HCT116 (cell line): ENCODE results near the gene UBE2V1. TPM values are rescaled to one million over a fixed set of nuclear protein-coding genes. Genes with fewer than 3 reads are reported as not detected.

Source experiments
- ATAC-seq: fragments of 200-7000 bp; cut with Tn5 transposase; 2 replicates; pipeline ENCODE4 v1.9.1; 2020; ENCODE audit warnings: mild to moderate bottlenecking, moderate library complexity
- BruUV-seq: library from RNA; stranded (reverse); fragments of 400-500 nt; replicated peaks from 2 replicates; lab custom pipeline; 2021; lab: Mats Ljungman, UMichigan
- CTCF ChIA-PET: fragments of 300-600 bp; sonication (Branson Sonifier 250); formaldehyde crosslinking; loops from one replicate; lab custom pipeline; 2021; ENCODE audit warnings: antibody characterized with exemption; lab: Charles Lee
- POLR2A ChIA-PET: fragments of 300-600, 350-600 bp; sonication (Branson Sonifier 250); formaldehyde crosslinking; loops from one replicate; lab custom pipeline; 2021; ENCODE audit warnings: antibody characterized with exemption; lab: Charles Lee
- RAD21 ChIA-PET, 2 experiments: fragments of 300-600 bp; sonication (Branson Sonifier 250); formaldehyde crosslinking; loops; one replicate each; lab custom pipeline; 2023; ENCODE audit warnings: low total read pairs in 2 of 2; ENCODE audit not compliant: uncharacterized antibody in 2 of 2, unreplicated experiment in 2 of 2, low non-redundant PET in 1 of 2; lab: Charles Lee
- DNase-seq: peaks from one replicate; pipeline ENCODE4 v3.0.0-alpha.2; 2010; ENCODE audit warnings: low read depth, low spot score
- H2AFZ ChIP-seq: fragments of 200-600 bp; shearing (Covaris generic), sonication (generic); 2 replicates; pipeline ENCODE4 v1.6.1; 2017; ENCODE audit warnings: low read depth, mixed run types, mixed read lengths, antibody characterized with exemption, low read length; ENCODE audit not compliant: poor library complexity, severe bottlenecking
- H3K27ac ChIP-seq: 2 replicates; pipeline ENCODE4 v1.5.1; 2012; ENCODE audit warnings: low read depth, low read length
- H3K27me3 ChIP-seq: fragments of 200-600 bp; sonication (generic); 2 replicates; pipeline ENCODE4 v1.6.1; 2016; ENCODE audit warnings: mixed run types, low read length, mixed read lengths; ENCODE audit not compliant: insufficient read depth
- H3K36me3 ChIP-seq, 2 experiments: fragments of 200-500 bp in 1 of 2; fragments of 200-600 bp in 1 of 2; sonication (Bioruptor generic) in 1 of 2; sonication (generic) in 1 of 2; 2 replicates each; pipeline versions ENCODE4 v1.5.1 to v1.6.1; 2014 to 2016; ENCODE audit warnings: low read length in 2 of 2, inconsistent platforms in 1 of 2, mixed read lengths in 1 of 2, mixed run types in 1 of 2; ENCODE audit not compliant: insufficient read depth in 2 of 2, control insufficient read depth in 1 of 2
- H3K4me1 ChIP-seq, 2 experiments: fragments of 200-600 bp in 1 of 2; sonication (generic) in 1 of 2; 2 replicates each; pipeline versions ENCODE4 v1.5.1 to v1.6.1; 2012 to 2017; ENCODE audit warnings: low read length in 2 of 2, inconsistent platforms in 1 of 2, mild to moderate bottlenecking in 1 of 2, mixed read lengths in 1 of 2, mixed run types in 1 of 2, moderate library complexity in 1 of 2; ENCODE audit not compliant: insufficient read depth in 2 of 2, control insufficient read depth in 1 of 2
- H3K4me2 ChIP-seq: fragments of 200-600 bp; sonication (generic); 2 replicates; pipeline ENCODE4 v1.6.1; 2017; ENCODE audit warnings: mixed run types, low read length, mixed read lengths
- H3K4me3 ChIP-seq, 2 experiments: fragments of 200-600 bp in 1 of 2; sonication (generic) in 1 of 2; replicated peaks in 1 of 2; 2 replicates each; pipeline ENCODE4 v1.5.1; 2011 to 2016; ENCODE audit warnings: low read length in 2 of 2, control low read depth in 1 of 2, low read depth in 1 of 2, mild to moderate bottlenecking in 1 of 2, mixed read lengths in 1 of 2, mixed run types in 1 of 2
- H3K79me2 ChIP-seq: fragments of 200-600 bp; sonication (generic); 2 replicates; pipeline ENCODE4 v1.6.1; 2017; ENCODE audit warnings: mild to moderate bottlenecking, mixed run types, low read length, moderate library complexity, mixed read lengths; ENCODE audit not compliant: insufficient read depth
- H3K9ac ChIP-seq: fragments of 200-600 bp; sonication (generic); 2 replicates; pipeline ENCODE4 v1.6.1; 2016; ENCODE audit warnings: low read length, mixed read lengths
- H3K9me2 ChIP-seq: fragments of 200-600 bp; sonication (generic), shearing (Covaris generic); 2 replicates; pipeline ENCODE4 v1.6.1; 2017; ENCODE audit warnings: mixed run types, mild to moderate bottlenecking, moderate library complexity; ENCODE audit not compliant: insufficient read depth
- H3K9me3 ChIP-seq, 2 experiments: fragments of 200-500 bp in 1 of 2; fragments of 200-600 bp in 1 of 2; sonication (Bioruptor generic) in 1 of 2; sonication (generic) in 1 of 2; 2 replicates each; pipeline ENCODE4 v1.6.1; 2014 to 2017; ENCODE audit warnings: low read length in 2 of 2, mixed read lengths in 2 of 2, inconsistent platforms in 1 of 2, low read depth in 1 of 2, mild to moderate bottlenecking in 1 of 2, mixed run types in 1 of 2, moderate library complexity in 1 of 2; ENCODE audit not compliant: control insufficient read depth in 1 of 2, insufficient read depth in 1 of 2
- H4K20me1 ChIP-seq: fragments of 200-600 bp; sonication (generic), shearing (Covaris generic); 2 replicates; pipeline ENCODE4 v1.6.1; 2017; ENCODE audit warnings: mixed run types, mild to moderate bottlenecking, moderate library complexity; ENCODE audit not compliant: insufficient read depth
- CBX3 ChIP-seq: IDR thresholded peaks from 2 replicates; pipeline ENCODE4 v1.6.1; 2012; ENCODE audit warnings: low read depth
- EGR1 ChIP-seq: IDR thresholded peaks from 2 replicates; pipeline ENCODE4 v1.6.1; 2012; ENCODE audit warnings: low read depth
- MAX ChIP-seq: IDR thresholded peaks from 2 replicates; pipeline ENCODE4 v1.6.1; 2012
- intact Hi-C: fragments of 100-400 bp; cut with micrococcal nuclease; formaldehyde crosslinking; loops from 2 replicates; pipeline ENCODE4 v1.10.0; 2022
- total RNA-seq: library from RNA; stranded (reverse); gene quantifications from one replicate; pipeline ENCODE4 v1.2.1, GENCODE V29; 2021; ENCODE audit not compliant: unreplicated experiment
- TF ChIP-seq, protein P1 (sequence below), 3 experiments: fragments of 200-600 bp in 1 of 3; sonication (generic) in 1 of 3; IDR thresholded peaks in 2 of 3; conservative IDR thresholded peaks in 1 of 3; 2 replicates each; pipeline ENCODE4 v1.5.1; 2012 to 2017; ENCODE audit warnings: low read depth in 2 of 3, low read length in 2 of 3, antibody characterized with exemption in 1 of 3, borderline replicate concordance in 1 of 3, control low read depth in 1 of 3, mild to moderate bottlenecking in 1 of 3, mixed read lengths in 1 of 3, mixed run types in 1 of 3, moderate library complexity in 1 of 3; ENCODE audit not compliant: insufficient read depth in 1 of 3

UBE2V1 gene
- total RNA-seq, 1 experiment from 2014 or later: 114 TPM

DNA sequence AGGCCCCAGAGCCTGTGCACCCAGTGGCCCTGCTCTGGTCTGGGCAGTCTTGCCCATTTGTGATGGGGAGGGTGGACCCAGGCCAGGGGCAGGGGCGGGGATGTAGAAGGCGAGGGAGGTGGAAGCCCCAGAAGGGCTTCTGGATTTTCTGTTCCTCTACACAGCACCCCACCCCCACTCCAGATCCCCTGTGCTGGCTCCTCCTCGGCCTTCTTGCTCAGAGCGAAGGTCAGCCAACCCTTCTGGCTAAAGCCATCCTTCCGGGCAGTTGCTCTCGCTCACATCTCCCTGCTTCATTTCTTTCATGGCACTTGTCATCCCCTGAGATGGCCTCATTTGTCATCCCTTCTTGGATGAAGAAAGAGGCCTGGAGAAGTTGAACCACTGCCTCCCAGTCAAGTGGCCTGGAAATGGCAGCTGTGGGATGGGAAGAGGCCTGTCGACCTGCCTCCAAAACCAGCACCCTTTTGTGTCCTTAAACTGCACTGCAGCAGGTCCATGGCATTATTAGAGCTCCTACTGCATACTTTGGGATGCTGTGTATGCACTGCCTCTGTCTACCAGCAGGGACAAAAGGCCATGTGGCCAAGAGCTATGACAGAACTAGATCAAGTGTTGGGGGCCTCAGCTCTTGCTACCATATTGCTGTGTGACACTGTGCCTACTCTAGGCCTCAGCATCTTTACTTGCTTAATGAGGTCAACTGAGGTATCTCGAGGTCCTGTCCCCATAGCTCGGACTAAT, 20.7 kb upstream of the UBE2V1 start:
- Histone ChIP-seq H3K9ac (no peak overlapping the region), H3K9me2 (no peaks in the 10 kb centered on the region), H3K9me3 (no peaks in the 10 kb centered on the region), H3K27ac (no peak overlapping the region), H3K79me2 (peaks cover 83% of the 10 kb centered on the region), H3K36me3 (peaks cover 24 to 29% of the 10 kb centered on the region in 2 experiments; a peak in 3 of 4 replicates), H3K4me2 (no peak overlapping the region), H2AFZ (no peak overlapping the region), H3K4me3 (no peak overlapping the region), H3K27me3 (no peaks in the 10 kb centered on the region), H3K4me1 (peaks cover 18 to 22% of the 10 kb centered on the region in 2 experiments), H4K20me1 (no peaks in the 10 kb centered on the region)
- intact Hi-C loops: no loop called here
- DNase-seq (no peak), ATAC-seq (peak; percentile 35; the same call in 1 of the 2 replicates)
- POLR2A ChIA-PET: no interaction called here
- RAD21 ChIA-PET: no interaction called here
- no peak for TF ChIP-seq MAX
- TF ChIP-seq, protein P1, sequence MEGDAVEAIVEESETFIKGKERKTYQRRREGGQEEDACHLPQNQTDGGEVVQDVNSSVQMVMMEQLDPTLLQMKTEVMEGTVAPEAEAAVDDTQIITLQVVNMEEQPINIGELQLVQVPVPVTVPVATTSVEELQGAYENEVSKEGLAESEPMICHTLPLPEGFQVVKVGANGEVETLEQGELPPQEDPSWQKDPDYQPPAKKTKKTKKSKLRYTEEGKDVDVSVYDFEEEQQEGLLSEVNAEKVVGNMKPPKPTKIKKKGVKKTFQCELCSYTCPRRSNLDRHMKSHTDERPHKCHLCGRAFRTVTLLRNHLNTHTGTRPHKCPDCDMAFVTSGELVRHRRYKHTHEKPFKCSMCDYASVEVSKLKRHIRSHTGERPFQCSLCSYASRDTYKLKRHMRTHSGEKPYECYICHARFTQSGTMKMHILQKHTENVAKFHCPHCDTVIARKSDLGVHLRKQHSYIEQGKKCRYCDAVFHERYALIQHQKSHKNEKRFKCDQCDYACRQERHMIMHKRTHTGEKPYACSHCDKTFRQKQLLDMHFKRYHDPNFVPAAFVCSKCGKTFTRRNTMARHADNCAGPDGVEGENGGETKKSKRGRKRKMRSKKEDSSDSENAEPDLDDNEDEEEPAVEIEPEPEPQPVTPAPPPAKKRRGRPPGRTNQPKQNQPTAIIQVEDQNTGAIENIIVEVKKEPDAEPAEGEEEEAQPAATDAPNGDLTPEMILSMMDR (IDR thresholded peaks at IDR 0.05 in 2 of 3, conservative IDR thresholded peaks at IDR 0.05 in 1 of 3; ENCODE audit: borderline replicate concordance in 1 of 3, insufficient read depth in 1 of 3, low read depth in 2 of 3, low read length in 2 of 3): peak in 2 of 3 experiments; percentile 42 to 45; a peak in 4 of 6 replicates
- BruUV-seq: no TSS peak
- CTCF ChIA-PET: interaction anchor here (0.9 to 1.5 kb wide), 5 partner anchors 12 to 154 kb away, joined by 3 to 4 read pairs (median 4); no protein-coding TSS in a partner anchor

DNA sequence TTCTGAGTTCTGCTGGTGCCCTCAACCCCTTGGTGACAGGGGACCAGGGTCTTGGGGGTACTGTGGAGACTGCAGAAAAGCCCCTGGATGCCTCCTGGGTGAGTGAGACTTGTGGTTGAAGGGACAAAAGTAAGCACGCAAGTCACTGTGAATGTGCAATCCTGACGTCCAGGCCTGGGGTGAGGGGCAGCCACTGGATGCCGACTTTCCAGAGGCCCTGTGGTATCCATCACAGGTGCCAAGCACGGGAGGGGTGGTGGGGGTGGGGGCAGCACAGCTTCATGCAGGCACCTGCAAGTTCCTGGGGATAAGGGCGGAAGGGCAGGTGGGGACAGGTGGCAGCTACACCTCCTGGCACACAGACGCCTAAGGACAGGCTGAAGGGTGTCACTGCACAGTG, 20.1 kb upstream of the UBE2V1 start:
- no peak for TF ChIP-seq EGR1
- no peak for TF ChIP-seq CBX3
- TF ChIP-seq, all 23 proteins: peak for 0
- intact Hi-C loops: no loop called here
- Histone ChIP-seq H3K9ac (no peak overlapping the region), H3K4me1 (peaks cover 12 to 16% of the 10 kb centered on the region in 2 experiments), H3K79me2 (peaks cover 77% of the 10 kb centered on the region), H3K27me3 (no peaks in the 10 kb centered on the region), H3K4me2 (no peak overlapping the region), H3K27ac (no peak overlapping the region), H3K9me2 (no peaks in the 10 kb centered on the region), H3K9me3 (no peaks in the 10 kb centered on the region), H3K36me3 (peaks cover 25 to 31% of the 10 kb centered on the region in 2 experiments; a peak in 3 of 4 replicates), H2AFZ (no peak overlapping the region), H4K20me1 (no peaks in the 10 kb centered on the region), H3K4me3 (no peak overlapping the region)
- ChIA-PET POLR2A (no interaction called here), CTCF (interaction anchor here (1.5 kb wide), 1 partner anchor 154 kb away, joined by 4 read pairs; no protein-coding TSS in a partner anchor), RAD21 (no interaction called here)
- no peak for DNase-seq
- BruUV-seq: no TSS peak
- ATAC-seq: no peak
